NCI-H774 (cell line): ENCODE results near the gene PXMP2.

Experiments
- DNase-seq: peaks from one replicate; lab custom pipeline; 2025; lab: John Stamatoyannopoulos, UW

The PXMP2 gene

DNA sequence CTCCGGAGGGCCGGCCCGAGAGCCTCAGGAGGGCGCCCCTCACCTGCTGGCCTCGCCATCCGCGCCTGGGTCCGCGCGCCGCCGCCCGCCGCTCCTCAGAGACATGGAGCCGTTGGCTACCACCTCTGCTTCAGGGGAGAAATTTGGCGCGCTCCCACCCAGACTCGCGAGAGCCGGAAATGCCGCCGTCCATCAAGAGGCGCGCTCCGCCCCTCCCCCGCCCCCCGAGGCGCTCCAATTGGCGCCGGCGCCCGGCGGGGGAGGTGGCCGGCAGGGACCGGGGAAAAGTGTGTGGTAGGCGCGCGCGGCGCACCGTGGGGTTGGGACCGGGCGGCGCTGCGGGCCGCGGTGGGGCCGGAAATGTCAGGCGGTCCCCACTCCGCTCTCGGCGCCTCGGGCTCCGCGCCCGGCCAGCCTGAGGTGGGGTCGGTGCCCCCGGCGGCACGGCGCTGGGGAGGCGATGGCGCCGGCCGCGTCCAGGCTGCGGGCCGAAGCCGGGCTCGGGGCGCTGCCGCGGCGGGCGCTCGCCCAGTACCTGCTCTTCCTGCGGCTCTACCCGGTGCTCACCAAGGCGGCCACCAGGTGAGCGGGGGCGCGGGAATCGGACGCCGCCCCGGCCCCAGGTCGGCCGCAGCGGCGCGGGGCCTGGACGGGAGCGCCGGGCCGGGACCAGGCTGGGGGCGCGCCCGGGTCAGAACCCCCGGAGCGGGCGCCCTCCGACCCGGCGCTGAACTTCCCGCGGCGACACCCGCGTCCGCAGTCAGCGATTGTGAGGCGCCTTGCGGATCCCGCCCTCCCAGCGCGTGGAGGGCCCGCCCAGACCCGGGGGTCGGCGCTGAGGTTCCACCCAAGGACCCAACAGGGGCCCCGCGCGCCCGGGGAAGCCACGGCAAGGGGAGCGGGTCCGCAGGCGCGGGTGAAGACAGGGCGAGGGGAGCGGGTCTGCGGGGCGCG, at the start of gene PXMP2, which contains the start of gene POLE:
Gene PXMP2 (plus strand): TSS at position 377 of the 954 bp plus-strand sequence. CDS start 84 bp downstream, at position 461.
Gene POLE (minus strand): TSS at position 132 of the 954 bp plus-strand sequence. CDS start 27 bp downstream, at position 105.
- DNase-seq, result peak; percentile 96

DNA sequence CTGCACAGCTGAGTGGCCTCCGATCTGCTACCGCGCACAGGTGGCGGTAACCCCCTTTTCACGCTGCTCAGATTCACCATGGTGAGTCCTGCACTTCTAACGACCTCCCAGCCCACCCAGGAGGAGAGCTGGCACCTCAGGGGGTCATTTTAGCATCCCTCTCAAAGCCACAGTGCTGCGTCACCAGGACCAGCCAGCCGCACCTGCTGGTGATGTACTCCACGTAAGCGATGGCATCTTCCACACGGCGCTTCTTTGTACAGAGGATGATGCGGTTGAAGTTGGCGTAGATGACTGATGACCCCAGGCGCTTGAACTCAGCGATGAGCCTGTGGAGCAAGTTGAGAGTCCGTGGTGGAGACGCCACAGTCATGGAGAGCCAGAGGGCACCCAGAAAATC, 49.6 kb upstream of the PXMP2 start:
- DNase-seq, result no peak

DNA sequence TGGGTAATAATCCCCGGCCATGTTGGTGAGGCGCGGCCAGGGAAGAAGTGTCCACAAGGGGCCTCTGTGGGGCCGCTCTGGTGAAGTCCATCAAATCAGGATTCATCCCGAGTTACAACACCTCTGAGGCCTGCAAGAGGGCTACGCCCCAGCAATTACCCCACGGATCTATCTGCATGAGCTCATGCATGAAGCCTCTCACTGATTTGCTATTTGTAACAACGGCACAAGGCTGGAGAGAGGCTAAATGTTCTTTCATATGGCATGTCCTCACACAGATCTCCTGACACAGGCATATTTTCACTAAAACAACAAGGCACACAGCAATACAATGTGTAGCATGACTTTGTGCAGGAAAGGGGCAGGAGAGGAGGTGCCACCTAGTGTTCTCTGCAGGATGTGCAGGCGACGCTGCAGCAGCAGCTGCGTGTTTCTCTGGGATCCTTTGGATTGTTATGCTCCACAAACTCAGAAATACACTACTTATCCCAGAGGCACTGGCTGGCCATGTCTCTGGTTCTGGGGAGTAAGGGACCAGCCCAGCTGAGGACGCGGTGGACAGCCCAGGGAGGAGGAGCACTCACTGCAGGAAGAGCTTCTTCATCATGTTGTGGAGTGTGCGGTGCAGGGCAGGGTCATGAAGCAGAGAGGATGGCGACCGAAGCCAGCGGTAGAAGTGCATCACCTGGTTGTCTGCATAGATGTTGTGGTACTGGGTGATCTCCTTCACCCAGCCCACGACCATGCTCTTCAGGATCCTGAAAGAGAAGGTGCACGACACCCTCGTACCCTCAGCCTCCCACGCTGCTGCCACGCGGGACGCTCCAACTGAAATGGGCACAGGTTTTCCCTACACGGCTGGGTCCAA, 48.6 kb upstream of the PXMP2 start:
- DNase-seq, result no peak

DNA sequence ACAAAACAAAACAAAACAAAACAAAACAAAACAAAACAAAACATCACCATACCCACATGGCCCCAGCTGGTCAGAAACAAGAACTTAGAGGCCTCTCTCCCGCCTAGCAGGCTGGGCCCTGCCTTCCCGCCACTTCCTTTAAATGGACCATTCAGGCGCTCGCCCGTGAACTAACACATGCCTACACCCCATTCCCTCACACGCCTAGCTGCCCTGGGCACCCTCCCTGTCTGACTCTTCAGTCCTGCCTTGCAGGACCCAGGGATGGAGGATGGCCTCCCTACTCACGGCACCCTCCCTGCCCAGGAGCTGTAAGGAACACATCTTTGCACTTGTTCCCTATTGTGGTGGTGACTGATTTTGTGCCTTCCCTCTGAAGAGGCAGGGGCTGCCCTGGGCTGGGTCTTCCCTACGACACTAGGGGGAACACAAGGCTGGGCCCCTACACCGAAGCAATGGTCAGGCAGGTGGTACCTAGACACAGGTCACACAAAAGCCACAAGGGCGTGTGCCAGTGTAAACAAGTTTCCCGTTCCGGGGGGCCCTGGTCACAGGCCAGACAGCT, 47.3 kb upstream of the PXMP2 start:
- DNase-seq, result no peak

DNA sequence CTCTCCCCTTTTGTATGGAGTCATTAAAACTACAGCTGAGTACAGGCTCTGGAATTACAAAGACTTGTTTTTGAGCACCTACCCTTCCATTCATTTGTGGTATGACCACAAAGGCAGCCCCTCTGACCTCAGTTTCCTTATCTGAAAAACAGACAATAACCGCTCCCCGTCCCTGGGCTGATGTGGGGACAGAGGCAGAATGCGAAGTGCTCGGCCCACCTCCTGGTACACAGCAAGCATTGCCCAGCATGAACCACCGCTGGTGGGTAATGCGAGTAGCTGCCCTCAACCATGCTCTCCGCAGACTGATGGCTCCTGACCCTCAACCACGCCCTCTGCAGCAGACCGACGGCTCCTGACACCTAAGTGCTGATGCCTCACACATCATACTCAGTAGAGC, 46.5 kb upstream of the PXMP2 start:
- no peak for DNase-seq

DNA sequence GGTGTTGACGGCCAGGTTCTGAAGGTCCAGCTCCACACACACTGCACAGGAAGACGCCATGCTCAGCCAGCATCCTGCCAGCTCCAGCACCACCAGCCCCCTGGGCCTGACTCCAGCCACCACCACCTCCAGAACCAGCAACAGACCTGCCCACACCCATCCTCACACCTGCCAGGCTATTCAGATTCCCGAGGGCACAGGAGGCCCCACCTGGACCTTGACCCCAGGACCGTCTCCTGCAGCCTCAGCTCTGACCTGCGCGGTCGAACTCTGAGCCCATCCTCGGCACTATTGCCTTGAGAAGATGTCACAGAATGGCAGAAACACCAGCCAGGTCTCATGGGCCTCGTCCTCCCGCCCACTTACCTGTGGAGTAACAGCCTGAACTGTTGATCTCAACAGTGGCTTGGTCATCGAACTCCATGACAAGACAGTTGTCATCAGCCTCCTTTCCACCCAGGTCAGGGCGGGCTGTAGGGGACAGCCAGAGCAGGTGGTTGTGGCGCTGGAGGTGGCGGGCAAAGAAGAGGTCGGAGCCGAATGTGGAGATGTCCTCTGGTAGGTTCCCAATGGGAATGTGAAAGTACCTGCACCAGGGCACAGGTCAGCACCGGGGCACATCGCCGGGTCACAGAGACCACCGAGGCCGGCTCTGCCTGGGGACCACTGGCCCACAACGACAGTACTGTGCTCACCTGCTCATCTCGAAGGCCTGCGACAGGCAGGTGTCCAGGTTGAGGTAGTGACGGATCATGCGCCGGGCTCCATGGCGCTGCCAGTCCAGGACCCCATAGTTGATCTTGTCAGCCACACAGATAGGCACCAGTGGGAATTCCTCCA, 45.4 kb upstream of the PXMP2 start:
- no peak for DNase-seq

DNA sequence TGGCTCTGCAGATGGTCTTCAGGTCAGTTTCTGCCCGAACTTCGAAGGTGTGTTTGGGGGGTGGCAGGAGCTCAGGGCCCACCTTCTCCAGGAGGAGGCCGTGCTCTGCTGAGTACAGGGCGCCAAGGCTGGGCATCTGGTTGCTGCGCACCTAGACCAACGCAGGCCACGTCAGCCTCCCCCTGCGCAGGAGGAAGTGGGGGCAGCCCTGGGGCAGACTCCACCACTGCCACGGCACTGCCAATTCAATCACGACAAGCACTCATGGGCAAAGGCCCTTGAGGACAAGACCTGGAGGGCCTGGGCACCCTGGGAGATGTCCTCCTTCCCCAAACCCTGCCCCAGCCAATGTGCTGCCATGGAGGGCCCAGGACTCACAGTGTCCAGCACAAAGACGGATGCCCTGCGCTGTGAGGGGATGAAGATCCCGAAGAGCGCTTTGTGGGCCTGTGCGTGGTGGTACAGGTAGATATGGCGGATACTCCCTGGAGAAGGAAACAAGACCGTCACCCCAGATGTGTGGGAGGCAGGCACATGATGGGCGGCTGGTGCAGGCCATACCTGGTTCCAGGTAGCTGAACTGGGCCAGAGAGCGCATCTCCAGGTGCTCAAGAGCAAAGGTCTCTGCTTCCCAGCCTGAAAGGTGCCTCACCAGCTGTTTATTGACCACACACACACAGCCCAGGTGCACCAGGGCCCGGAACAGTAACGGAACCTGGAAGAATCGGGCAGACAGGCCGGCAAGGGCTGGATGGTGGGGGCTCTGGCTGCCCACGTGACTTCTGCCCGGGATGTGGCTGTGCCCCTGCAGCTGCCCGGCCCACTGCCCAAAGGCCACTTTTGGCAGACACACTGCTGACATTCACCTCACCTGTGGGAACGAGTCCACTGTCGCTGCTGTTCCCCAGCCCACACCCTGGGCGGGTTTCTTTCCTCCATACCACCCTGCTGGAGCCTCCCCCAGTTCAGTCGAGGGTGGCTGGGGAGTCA, 44.2 kb upstream of the PXMP2 start:
- no peak for DNase-seq

DNA sequence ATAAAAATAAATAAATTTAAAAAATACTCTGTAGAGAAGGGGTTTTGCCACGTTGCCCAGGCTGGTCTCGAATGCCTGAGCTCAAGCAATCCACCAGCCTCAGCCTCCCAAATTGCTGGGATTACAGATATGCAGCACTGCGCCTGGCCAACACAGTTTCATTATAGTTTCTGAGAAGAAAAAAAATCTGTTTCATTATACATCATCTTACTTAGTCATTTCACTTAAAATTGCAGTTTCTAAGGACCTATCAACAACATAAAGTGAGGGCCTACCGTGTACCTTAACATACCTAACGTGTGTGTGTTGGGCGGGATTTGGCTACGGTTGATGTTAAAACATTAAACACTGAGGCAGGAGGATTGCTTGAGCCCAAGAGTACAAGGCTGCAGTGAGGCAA, 40.5 kb upstream of the PXMP2 start:
- no peak for DNase-seq

DNA sequence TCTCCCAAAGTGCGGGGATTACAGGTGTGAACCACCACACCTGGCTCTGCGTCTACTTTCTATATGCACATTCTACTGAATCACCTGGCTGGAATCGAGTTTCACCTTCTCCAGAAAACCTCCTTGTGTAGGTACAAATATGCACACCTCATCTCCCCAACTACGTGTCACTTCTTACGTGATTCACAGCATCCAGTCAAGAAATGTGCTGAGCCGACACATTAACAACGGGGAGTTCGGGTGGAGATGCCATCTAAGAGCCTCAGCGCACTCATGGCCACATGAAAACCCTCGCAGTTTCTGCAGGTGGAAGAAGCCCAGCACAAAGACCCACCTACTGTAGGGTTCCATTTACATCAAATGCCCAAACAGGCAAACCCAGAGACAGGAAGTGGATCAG, 39.5 kb upstream of the PXMP2 start:
- no peak for DNase-seq

DNA sequence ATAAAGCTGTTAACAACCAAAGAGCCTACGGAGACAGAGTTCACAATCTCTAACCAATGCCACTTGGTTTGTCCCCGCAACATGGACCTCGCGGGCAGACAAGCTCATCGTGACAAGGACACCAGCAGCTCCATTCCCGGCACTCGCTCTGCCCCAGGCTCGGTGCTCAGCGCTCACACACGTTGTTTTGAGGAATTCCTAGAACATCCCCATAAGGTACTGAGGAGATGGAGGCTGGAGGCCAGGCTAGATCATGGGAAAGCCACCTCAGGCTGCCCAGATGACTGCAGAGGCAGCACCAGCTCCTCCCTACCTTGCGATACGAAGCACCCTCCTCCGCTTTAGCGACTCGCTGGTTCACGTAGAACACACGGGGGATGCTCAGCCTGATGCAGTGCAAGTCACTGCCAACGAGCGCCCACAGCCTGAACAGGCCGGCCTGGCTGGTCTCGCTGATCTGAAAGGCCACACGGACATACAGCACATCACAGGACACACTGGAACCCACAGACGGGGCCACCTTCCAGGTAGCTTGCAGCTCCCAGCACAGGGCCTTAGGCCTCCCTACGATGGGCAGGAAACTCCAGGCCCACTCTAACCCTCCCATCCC, 38.7 kb upstream of the PXMP2 start:
- no peak for DNase-seq

DNA sequence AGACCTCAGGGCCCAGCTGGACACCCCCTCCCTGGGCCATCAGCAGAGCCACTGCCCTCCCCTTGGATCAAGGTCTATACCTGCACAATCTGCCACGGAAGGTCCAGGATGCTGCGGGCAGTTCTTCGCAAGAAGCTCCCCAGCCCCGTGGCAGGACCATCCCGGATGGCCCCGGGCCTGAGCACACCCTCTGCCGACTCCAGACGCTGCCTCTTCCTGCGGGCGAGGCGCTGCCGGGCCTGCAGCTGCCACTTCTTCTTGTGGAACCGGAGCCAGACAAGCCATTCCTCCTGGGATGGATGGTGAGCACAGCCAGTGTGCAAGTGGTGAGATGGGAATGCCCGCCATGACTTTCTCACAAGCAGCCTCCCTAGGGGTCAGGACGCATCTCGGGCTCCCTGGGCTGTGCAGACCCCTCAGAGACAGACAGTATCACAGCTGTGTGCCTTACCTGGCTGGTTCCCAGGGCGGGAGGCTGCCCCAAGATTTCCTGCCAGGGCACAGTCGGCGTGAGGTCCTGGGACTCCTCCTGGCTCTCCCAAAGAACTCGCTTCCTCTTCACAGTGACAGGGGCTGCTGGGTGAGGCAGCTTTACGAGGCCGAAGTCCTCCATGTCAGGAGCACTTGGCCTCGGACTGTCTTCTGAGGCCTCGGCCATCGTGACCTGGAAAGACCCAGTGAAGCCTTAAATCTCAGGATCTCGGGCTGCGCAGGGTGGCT, 38.0 kb upstream of the PXMP2 start:
- DNase-seq, result no peak

DNA sequence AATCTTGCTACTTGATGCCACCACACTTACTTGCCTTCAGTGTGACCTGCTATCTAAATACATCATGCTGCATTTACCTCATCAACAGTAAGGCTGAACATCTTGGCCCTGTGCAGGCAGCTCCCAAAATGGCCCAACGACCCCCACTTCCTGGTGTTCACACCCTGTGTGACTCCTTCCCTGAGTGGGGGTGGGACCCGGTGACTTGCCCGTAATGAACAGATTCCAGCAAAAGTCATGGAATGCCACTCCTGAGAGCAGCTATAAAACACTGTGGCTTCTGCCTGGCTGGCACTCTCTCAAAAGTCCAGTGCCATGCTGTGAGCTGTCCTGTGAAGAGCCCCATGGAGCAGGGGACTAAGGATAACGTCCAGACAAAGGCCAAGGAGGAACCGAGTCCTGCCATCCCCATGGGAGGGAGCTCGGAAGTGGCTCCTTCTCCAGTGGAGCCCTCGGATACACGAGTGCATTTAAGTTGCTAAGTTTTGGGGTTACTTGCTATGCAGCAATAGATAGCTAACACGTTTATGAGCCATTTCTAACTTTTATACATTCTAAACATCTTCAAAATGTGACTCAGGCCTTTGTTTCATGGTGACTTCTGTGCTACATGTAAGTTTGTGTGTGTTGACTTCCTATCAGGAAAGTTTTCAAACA, 35.8 kb upstream of the PXMP2 start:
- no peak for DNase-seq

DNA sequence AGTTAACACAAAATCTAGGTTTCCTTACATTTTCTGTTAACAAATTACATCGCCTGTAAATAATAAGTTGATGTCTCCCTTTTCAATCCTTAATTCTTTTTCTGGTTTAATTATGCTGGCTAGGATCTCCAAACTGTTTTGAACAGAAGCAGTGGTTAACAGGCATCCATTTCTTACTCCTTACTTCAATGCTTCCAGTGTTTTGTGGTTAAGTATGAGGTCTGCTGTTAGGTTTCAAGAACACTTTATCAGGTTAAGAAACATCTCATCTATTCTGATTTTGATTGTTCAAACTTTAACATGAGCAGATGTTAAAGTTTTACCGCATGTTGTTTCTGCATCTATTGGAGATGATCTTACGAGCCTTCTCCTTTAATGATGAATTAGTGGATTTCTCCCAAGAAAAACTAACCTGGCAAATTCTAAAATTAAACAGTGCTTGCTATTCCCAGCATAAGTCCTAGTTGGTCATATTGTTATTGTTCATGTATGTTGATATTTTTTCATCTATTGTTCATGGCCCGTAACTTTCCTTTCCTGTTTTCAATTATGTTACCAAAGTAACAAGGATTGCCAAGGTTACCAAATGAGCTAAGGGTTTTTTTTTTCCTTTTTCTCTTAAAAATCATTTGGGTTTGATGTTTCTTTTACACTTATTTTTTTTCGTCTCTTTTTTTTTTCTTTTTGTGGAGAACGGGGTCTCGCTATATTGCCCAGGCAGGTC, 33.7 kb upstream of the PXMP2 start:
- DNase-seq, result no peak

DNA sequence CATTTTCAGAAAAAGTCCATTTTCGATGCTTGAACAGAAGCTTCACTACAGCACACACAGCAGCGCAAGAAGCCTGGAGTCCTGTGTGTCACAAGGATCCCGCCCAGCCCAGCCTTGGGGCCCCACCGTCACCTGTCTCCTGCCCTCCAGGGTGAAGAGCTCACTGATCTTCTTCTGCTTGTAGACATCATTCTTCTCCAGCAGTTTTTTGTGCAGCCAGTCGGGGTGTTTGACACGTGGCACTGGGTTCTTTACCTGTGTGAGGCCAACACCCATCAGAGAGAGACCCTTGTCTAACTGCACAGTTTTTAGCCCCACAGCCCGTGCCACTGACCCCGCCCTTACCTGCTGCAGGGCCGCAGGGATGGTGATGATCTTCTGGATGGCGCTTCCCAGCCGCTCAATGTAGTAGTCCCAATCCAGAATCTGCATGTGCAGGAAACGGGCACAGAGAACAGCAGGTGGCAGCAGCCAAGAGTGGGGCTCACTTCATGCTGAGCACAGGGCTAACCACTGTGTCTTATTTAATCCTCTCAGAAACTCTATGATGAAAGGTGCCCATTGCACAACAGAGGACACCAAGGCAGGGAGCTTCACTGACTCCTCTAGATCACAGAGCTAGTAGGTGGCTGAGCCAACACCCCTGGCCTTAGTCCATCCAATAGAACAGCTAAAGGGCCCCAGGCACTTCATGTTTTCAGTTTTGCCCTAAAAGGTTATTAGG, 30.2 kb upstream of the PXMP2 start:
- DNase-seq, result no peak

DNA sequence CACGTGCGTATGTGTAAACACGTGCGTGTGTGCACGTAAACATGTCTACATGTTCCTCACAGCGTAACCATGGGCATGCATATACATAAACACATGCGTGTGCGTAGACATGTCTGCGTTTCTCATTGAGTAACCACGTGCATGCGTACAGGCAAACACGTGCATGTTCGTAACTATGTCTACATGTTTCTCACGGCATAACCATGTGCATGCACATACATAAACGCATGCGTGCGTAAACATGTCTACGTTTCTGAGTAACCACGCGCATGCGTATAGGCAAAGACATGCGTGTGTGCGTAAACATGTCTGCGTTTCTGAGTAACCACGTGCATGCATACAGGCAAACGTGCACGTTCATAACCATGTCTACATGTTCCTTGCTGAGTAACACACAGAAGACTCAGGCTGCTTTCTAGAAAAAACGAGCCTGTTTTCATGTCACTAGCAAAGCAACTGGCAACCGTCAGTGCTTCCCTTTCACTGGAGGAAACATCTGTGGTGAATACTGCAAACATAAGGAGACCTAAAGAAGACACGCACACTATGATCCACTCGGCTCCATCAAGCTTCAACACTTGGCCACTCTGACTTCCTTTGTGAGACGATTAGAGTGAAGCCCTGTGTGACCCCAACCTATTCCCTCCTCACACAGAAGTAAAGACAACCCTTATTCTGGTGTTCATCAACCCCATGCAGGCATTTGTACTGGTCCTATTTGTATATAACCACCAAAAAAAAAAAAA, 29.1 kb upstream of the PXMP2 start:
- no peak for DNase-seq

DNA sequence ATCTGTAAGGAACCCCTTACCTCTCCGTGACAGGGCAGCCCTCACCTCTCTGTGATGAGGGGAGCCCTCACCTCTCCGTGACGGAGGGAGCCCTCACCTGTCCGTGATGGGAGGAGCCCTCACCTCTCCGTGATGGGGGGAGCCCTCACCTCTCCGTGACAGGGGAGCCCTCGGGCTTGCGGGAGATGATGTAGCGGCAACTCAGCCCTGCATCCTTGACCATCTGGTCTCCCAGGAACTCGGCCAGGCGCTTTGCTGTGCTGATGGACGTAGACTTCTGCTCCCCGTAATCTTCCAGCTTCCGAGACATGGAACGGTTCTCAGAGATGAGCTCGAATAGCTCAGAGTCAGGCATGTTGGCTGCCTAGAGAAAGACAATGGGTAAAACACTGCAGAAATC, 28.2 kb upstream of the PXMP2 start:
- DNase-seq, result no peak

DNA sequence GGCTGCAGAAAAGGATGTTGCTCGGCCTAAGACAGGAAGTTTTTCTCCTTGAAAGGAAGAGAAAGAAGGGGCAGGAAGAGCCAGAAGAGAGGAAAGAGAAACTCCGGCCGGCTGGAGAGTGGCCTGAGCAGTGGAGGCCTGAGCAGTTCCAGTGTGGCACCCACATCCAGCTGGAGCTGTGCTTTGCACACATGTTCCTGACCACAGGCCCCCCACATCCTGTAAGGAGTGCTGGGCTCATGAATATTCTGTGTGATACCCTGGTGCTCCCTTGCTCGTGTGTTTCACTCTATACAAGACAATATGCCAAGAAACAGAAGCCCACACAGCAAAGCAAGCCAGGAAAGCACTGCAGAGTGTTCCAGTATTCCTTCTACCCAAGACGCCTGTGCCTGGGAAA, 27.3 kb upstream of the PXMP2 start:
- no peak for DNase-seq
